Tibial nerve (tissue), 4 donors: ENCODE measurements around the gene NDFIP2. TPM values are rescaled to one million over a fixed set of nuclear protein-coding genes. Genes with fewer than 3 reads are reported as not detected.

ENCODE experiments used
- DNase-seq, 2 donors: peaks; one replicate each; pipeline ENCODE4 v3.0.0-alpha.2; 2019; ENCODE audit warnings: low spot score in 2 of 2
- H3K27ac ChIP-seq, 4 donors: fragments of 200-600 bp; sonication (generic) in 3 of 4; one replicate each; pipeline ENCODE4 v1.5.1; 2017 to 2019; ENCODE audit warnings: mild to moderate bottlenecking in 1 of 4
- H3K27me3 ChIP-seq, 2 donors: fragments of 200-600 bp; sonication (generic) in 1 of 2; one replicate each; pipeline versions ENCODE4 v1.5.1 to v1.6.0; 2017 to 2019
- H3K36me3 ChIP-seq, 3 donors: fragments of 200-600 bp; sonication (generic); one replicate each; pipeline ENCODE4 v1.5.1; 2018 to 2019
- H3K4me1 ChIP-seq, 4 donors: fragments of 200-600 bp; sonication (generic) in 3 of 4; one replicate each; pipeline ENCODE4 v1.5.1; 2017 to 2019
- H3K4me3 ChIP-seq, 4 donors: fragments of 200-600 bp; sonication (generic) in 3 of 4; one replicate each; pipeline ENCODE4 v1.5.1; 2017 to 2019; ENCODE audit warnings: mild to moderate bottlenecking in 1 of 4, moderate library complexity in 1 of 4
- H3K9me3 ChIP-seq, 4 donors: fragments of 200-600 bp; sonication (generic) in 3 of 4; one replicate each; pipeline ENCODE4 v1.5.1; 2017 to 2019
- EP300 ChIP-seq, 2 donors: sonication (generic); formaldehyde crosslinking; IDR thresholded peaks; one replicate each; pipeline ENCODE4 v1.6.1; 2017; ENCODE audit warnings: antibody characterized with exemption in 2 of 2, mild to moderate bottlenecking in 1 of 2
- POLR2A ChIP-seq, 2 donors: fragments of 450-650 bp; IDR thresholded peaks; one replicate each; pipeline ENCODE4 v1.6.1; 2017; ENCODE audit warnings: antibody characterized with exemption in 2 of 2, mild to moderate bottlenecking in 2 of 2, moderate library complexity in 2 of 2
- WGBS, 2 donors: methylation state at CpG; one replicate each; pipeline ENCODE4 v1.1.5; 2018; 5-methylcytosine and 5-hydroxymethylcytosine counted together
- total RNA-seq, 4 donors: library from RNA; depleted of rRNA; stranded (reverse); fragments of >200 nt; gene quantifications; one replicate each; pipeline ENCODE4 v1.1.0, GENCODE V29; 2016
- TF ChIP-seq, protein P1 (sequence below), 5 experiments: fragments of 200-600 bp in 3 of 5; fragments of 450-650 bp in 2 of 5; sonication (generic) in 3 of 5; IDR thresholded peaks; one replicate each; pipeline ENCODE4 v1.5.1; 2016 to 2019; ENCODE audit warnings: antibody characterized with exemption in 5 of 5, mild to moderate bottlenecking in 3 of 5, moderate library complexity in 2 of 5

Gene NDFIP2
- total RNA-seq, 4 donors from 2014 or later = 17.9 to 20.7 (median 19.0) TPM

DNA sequence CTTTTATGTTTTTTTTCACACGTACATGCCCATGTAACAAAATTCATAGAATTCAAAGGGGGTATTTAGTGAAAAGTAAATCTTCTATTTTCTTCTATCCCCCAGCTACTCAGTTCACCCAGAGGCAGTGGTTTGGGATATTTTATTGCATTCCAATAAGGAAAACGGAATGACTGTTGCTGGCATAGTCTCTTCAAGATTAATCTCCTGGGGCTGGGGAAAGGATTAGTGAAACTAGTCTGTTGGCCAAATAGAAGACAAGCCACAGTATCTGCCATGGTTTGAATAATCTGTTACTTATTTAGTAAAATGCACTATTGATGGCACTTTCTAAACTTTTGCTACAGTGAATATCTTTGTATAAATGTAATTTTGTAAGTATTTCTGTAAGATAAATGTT, 122.0 kb downstream of the NDFIP2 start:
- Histone ChIP-seq H3K9me3 (peaks cover 0 to 3% (median 0%) of the 10 kb centered on the region in 4 donors), H3K4me1 (no peaks in the 10 kb centered on the region), H3K36me3 (no peaks in the 10 kb centered on the region), H3K27me3 (no peaks in the 10 kb centered on the region), H3K27ac (no peak overlapping the region), H3K4me3 (no peak overlapping the region)
- 47 to 63% methylated on average over 2 of the region's 2 CpGs for WGBS, 2 donors
- DNase-seq = no peak
- TF ChIP-seq, protein P1, sequence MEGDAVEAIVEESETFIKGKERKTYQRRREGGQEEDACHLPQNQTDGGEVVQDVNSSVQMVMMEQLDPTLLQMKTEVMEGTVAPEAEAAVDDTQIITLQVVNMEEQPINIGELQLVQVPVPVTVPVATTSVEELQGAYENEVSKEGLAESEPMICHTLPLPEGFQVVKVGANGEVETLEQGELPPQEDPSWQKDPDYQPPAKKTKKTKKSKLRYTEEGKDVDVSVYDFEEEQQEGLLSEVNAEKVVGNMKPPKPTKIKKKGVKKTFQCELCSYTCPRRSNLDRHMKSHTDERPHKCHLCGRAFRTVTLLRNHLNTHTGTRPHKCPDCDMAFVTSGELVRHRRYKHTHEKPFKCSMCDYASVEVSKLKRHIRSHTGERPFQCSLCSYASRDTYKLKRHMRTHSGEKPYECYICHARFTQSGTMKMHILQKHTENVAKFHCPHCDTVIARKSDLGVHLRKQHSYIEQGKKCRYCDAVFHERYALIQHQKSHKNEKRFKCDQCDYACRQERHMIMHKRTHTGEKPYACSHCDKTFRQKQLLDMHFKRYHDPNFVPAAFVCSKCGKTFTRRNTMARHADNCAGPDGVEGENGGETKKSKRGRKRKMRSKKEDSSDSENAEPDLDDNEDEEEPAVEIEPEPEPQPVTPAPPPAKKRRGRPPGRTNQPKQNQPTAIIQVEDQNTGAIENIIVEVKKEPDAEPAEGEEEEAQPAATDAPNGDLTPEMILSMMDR (IDR thresholded peaks at IDR 0.05) = no peak
- no peak for TF ChIP-seq EP300 (IDR thresholded peaks at IDR 0.05)
- TF ChIP-seq POLR2A (IDR thresholded peaks at IDR 0.05) = no peak

DNA sequence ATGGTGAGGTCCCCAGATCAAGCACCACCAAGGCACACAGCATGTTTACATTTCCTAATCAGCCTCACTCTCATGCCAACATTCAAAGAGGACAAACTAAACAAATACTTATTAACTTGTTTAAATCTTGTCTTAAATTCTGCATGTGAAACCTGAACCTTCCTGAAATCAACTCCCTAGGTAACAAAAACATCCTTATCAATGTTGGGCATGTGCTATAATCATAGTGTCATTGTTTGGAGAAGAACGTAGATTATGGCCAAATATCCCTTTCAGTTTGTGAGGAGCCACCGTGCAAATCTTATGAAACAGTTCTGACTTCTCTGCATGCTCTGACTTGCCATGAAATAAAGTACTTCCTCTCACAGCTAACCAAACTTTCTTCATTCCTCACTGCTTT, 123.8 kb downstream of the NDFIP2 start:
- Histone ChIP-seq H3K4me1 (no peaks in the 10 kb centered on the region), H3K36me3 (no peaks in the 10 kb centered on the region), H3K9me3 (peaks cover 0 to 7% (median 0%) of the 10 kb centered on the region in 4 donors), H3K4me3 (no peak overlapping the region), H3K27me3 (no peaks in the 10 kb centered on the region), H3K27ac (no peak overlapping the region)
- WGBS, 2 donors = 33 to 52% methylated on average over 2 of the region's 2 CpGs
- TF ChIP-seq EP300 (IDR thresholded peaks at IDR 0.05) = no peak
- no peak for TF ChIP-seq POLR2A (IDR thresholded peaks at IDR 0.05)
- TF ChIP-seq, protein P1 (IDR thresholded peaks at IDR 0.05) = no peak
- no peak for DNase-seq

Other genes with a start within 250 kb of the NDFIP2 start
- gene RBM26, start 74.9 kb upstream of the NDFIP2 start, total RNA-seq = 10 to 100 TPM; 37.3 to 55.3 (median 43.3) TPM